H1 (cell line): ENCODE results near the gene ARHGAP22. TPM values are rescaled to one million over a fixed set of nuclear protein-coding genes. Genes with fewer than 3 reads are reported as not detected.

Experiments used
- CTCF ChIA-PET: fragments of 300-600 bp; sonication (Branson Sonifier 250); formaldehyde crosslinking; loops from one replicate; lab custom pipeline; 2021; ENCODE audit not compliant: partially characterized antibody; lab: Charles Lee
- POLR2A ChIA-PET: fragments of 300-600 bp; sonication (Branson Sonifier 250); formaldehyde crosslinking; loops from one replicate; lab custom pipeline; 2021; ENCODE audit warnings: inconsistent platforms; ENCODE audit not compliant: partially characterized antibody; lab: Charles Lee
- DNase-seq, 2 experiments: peaks; one replicate each; pipeline versions ENCODE4 v3.0.0 to v3.0.0-alpha.2; 2010 to 2022; ENCODE audit warnings: low spot score in 2 of 2, low read depth in 1 of 2, mixed read lengths in 1 of 2
- FAIRE-seq: peaks from 2 replicates; lab custom pipeline; 2011; peaks lifted over from hg19 to GRCh38; lab: Jason Lieb, UNC
- H2AFZ ChIP-seq: 2 replicates; pipeline ENCODE4 v1.8.1; 2012; ENCODE audit warnings: low read length, inconsistent platforms
- H2AK5ac ChIP-seq: 2 replicates; pipeline ENCODE4 v1.6.1; 2013; ENCODE audit warnings: low read depth, low read length
- H2BK120ac ChIP-seq: replicated peaks from 2 replicates; pipeline ENCODE3; 2013; ENCODE audit warnings: low read depth, low read length, inconsistent platforms
- H2BK12ac ChIP-seq: 2 replicates; pipeline ENCODE4 v1.6.1; 2013; ENCODE audit warnings: low read depth, low read length
- H2BK15ac ChIP-seq: 2 replicates; pipeline ENCODE4 v1.6.1; 2013; ENCODE audit warnings: low read length
- H2BK20ac ChIP-seq: 2 replicates; pipeline ENCODE4 v1.6.1; 2013; ENCODE audit warnings: low read length
- H2BK5ac ChIP-seq: 2 replicates; pipeline ENCODE4 v1.6.1; 2013; ENCODE audit warnings: low read depth, low read length
- H3K14ac ChIP-seq: 2 replicates; pipeline ENCODE4 v1.6.1; 2013; ENCODE audit warnings: inconsistent platforms; ENCODE audit not compliant: insufficient read length
- H3K18ac ChIP-seq: 2 replicates; pipeline ENCODE4 v1.6.1; 2013; ENCODE audit warnings: low read length; ENCODE audit errors: extremely low read depth
- H3K23ac ChIP-seq: 2 replicates; pipeline ENCODE4 v1.6.1; 2013; ENCODE audit warnings: inconsistent platforms; ENCODE audit not compliant: insufficient read length
- H3K23me2 ChIP-seq: 2 replicates; pipeline ENCODE4 v1.6.1; 2013; ENCODE audit warnings: low read depth, low read length
- H3K27ac ChIP-seq: 2 replicates; pipeline ENCODE4 v1.6.1; 2011; ENCODE audit warnings: low read depth, low read length, inconsistent platforms
- H3K27me3 ChIP-seq, 4 experiments: replicated peaks in 1 of 4; 1 replicate in 1 of 4; 2 replicates in 3 of 4; pipeline versions ENCODE4 v1.6.1 to v1.8.1; 2011 to 2013; ENCODE audit warnings: low read length in 3 of 4, mild to moderate bottlenecking in 3 of 4, inconsistent platforms in 2 of 4, mixed read lengths in 2 of 4, moderate library complexity in 1 of 4; ENCODE audit not compliant: control insufficient read depth in 3 of 4, insufficient read depth in 3 of 4; ENCODE audit errors: extremely low read depth in 1 of 4
- H3K36me3 ChIP-seq, 4 experiments: 2 replicates each; pipeline versions ENCODE4 v1.6.1 to v1.8.1; 2011 to 2013; ENCODE audit warnings: mild to moderate bottlenecking in 4 of 4, low read length in 3 of 4, moderate library complexity in 2 of 4, control low read depth in 1 of 4, inconsistent platforms in 1 of 4; ENCODE audit not compliant: insufficient read depth in 4 of 4, control insufficient read depth in 2 of 4
- H3K4ac ChIP-seq: replicated peaks from 2 replicates; pipeline ENCODE3; 2013; ENCODE audit warnings: low read length, low read depth, mixed read lengths, inconsistent platforms; ENCODE audit not compliant: insufficient read length
- H3K4me1 ChIP-seq, 4 experiments: replicated peaks in 1 of 4; 1 replicate in 1 of 4; 2 replicates in 3 of 4; pipeline versions ENCODE4 v1.6.1 to v1.8.1; 2011 to 2013; ENCODE audit warnings: low read length in 3 of 4, inconsistent platforms in 2 of 4, mixed read lengths in 1 of 4; ENCODE audit not compliant: insufficient read depth in 4 of 4, control insufficient read depth in 3 of 4
- H3K4me2 ChIP-seq, 2 experiments: 2 replicates each; pipeline versions ENCODE4 v1.6.1 to v1.8.1; 2011 to 2013; ENCODE audit warnings: low read depth in 2 of 2, low read length in 2 of 2, control low read depth in 1 of 2, inconsistent platforms in 1 of 2, mild to moderate bottlenecking in 1 of 2; ENCODE audit not compliant: insufficient read depth in 1 of 2
- H3K4me3 ChIP-seq, 4 experiments: fragments of 200-600, 300-600 bp in 1 of 4; sonication (generic), shearing (Covaris generic), sonication (Bioruptor Twin) in 1 of 4; 2 replicates each; pipeline versions ENCODE4 v1.5.1 to v1.8.1; 2011 to 2016; ENCODE audit warnings: low read length in 4 of 4, low read depth in 3 of 4, control low read depth in 2 of 4, inconsistent platforms in 2 of 4, mild to moderate bottlenecking in 2 of 4, mixed read lengths in 1 of 4, moderate library complexity in 1 of 4; ENCODE audit not compliant: insufficient read depth in 2 of 4; ENCODE audit errors: extremely low read depth in 1 of 4
- H3K56ac ChIP-seq: replicated peaks from 2 replicates; pipeline ENCODE3; 2013; ENCODE audit warnings: low read depth, mild to moderate bottlenecking, mixed read lengths, low read length, inconsistent platforms; ENCODE audit not compliant: insufficient read length
- H3K79me1 ChIP-seq: 2 replicates; pipeline ENCODE4 v1.6.1; 2013; ENCODE audit warnings: low read depth, low read length, control low read depth
- H3K79me2 ChIP-seq, 2 experiments: 2 replicates each; pipeline versions ENCODE4 v1.6.1 to v1.8.1; 2012 to 2013; ENCODE audit warnings: low read length in 2 of 2, mild to moderate bottlenecking in 2 of 2, inconsistent platforms in 1 of 2; ENCODE audit not compliant: insufficient read depth in 2 of 2, control insufficient read depth in 1 of 2
- H3K9ac ChIP-seq, 4 experiments: replicated peaks in 1 of 4; 1 replicate in 1 of 4; 2 replicates in 3 of 4; pipeline versions ENCODE4 v1.6.1 to v1.8.1; 2011 to 2013; ENCODE audit warnings: low read depth in 3 of 4, low read length in 3 of 4, control low read depth in 2 of 4, mild to moderate bottlenecking in 2 of 4, moderate library complexity in 2 of 4, inconsistent platforms in 1 of 4; ENCODE audit errors: extremely low read depth in 1 of 4
- H3K9me3 ChIP-seq, 2 experiments: 2 replicates each; pipeline versions ENCODE4 v1.6.1 to v1.8.1; 2012 to 2013; ENCODE audit warnings: mild to moderate bottlenecking in 2 of 2, moderate library complexity in 2 of 2, control low read depth in 1 of 2, inconsistent platforms in 1 of 2, low read depth in 1 of 2, low read length in 1 of 2, mixed read lengths in 1 of 2; ENCODE audit not compliant: insufficient read depth in 2 of 2
- H4K20me1 ChIP-seq, 2 experiments: replicated peaks in 1 of 2; 2 replicates each; pipeline versions ENCODE3 to v1.8.1; 2011 to 2013; ENCODE audit warnings: inconsistent platforms in 2 of 2, low read length in 2 of 2, mild to moderate bottlenecking in 1 of 2; ENCODE audit not compliant: insufficient read depth in 2 of 2, control insufficient read depth in 1 of 2
- H4K5ac ChIP-seq: 2 replicates; pipeline ENCODE4 v1.6.1; 2013; ENCODE audit warnings: low read length, low read depth, mixed read lengths, inconsistent platforms; ENCODE audit not compliant: insufficient read length
- H4K8ac ChIP-seq: 2 replicates; pipeline ENCODE4 v1.8.0; 2013; ENCODE audit warnings: mild to moderate bottlenecking, moderate library complexity, low read length, inconsistent platforms; ENCODE audit not compliant: insufficient read depth; ENCODE audit errors: extremely low read depth
- H4K91ac ChIP-seq: replicated peaks from 2 replicates; pipeline ENCODE3; 2013; ENCODE audit warnings: low read length, mixed read lengths, inconsistent platforms; ENCODE audit not compliant: insufficient read length
- CBX8 ChIP-seq: fragments of 300-800, 300-1000 bp; sonication (generic); IDR thresholded peaks from 2 replicates; pipeline ENCODE4 v1.7.1; 2016; ENCODE audit warnings: low read depth, low read length, borderline replicate concordance
- CHD1 ChIP-seq: IDR thresholded peaks from 2 replicates; pipeline ENCODE4 v1.6.1; 2012; ENCODE audit warnings: low read depth, low read length, improper control_type of control experiment
- NANOG ChIP-seq: IDR thresholded peaks from 2 replicates; pipeline ENCODE4 v1.6.1; 2011; ENCODE audit warnings: low read length, low read depth, mild to moderate bottlenecking, inconsistent platforms; ENCODE audit not compliant: insufficient read depth, poor library complexity, severe bottlenecking
- WGBS, 2 experiments: shearing (Covaris generic) in 1 of 2; methylation state at CpG; one replicate each; pipeline versions ENCODE4 v1.1.6 to v1.1.7; 2013 to 2015; ENCODE audit warnings: low lambda C conversion rate in 2 of 2, mixed read lengths in 2 of 2, inconsistent platforms in 1 of 2, low coverage in 1 of 2, missing lambda C conversion rate in 1 of 2; ENCODE audit not compliant: insufficient replicate concordance in 2 of 2, insufficient coverage in 1 of 2, insufficient read length in 1 of 2; ENCODE audit errors: extremely low coverage in 1 of 2, missing lambda C conversion rate in 1 of 2; 5-methylcytosine and 5-hydroxymethylcytosine counted together
- polyA plus RNA-seq, 7 experiments: library from polyadenylated mRNA; depleted of rRNA in 3 of 7; stranded (reverse) in 5 of 7; unstranded in 2 of 7; fragments of >200 nt in 5 of 7; fragments of 200-250 nt in 2 of 7; gene quantifications; 1 replicate in 5 of 7; 2 replicates in 1 of 7; 4 replicates in 1 of 7; pipeline versions ENCODE4 v1.2.1 to v1.2.3, GENCODE V29; 2011 to 2013; ENCODE audit warnings: missing spikeins in 2 of 7, mixed read lengths in 2 of 7
- total RNA-seq: library from RNA; stranded (reverse); fragmentation: NEBNext Ultra II Directional; extraction: Animal tissue kit (Norgen Biotek cat#: 25700); gene quantifications from 2 replicates; pipeline ENCODE4 v1.2.1, GENCODE V29; 2021

The ARHGAP22 gene
- total and polyA plus RNA-seq, 2 of the 8 experiments (the other 6 are each of a cell fraction or from before 2014, with no cell fraction given) = 3.6 to 11.2 TPM

GRCh38 chr10:48404646-48405045 is 200.2 kb downstream of the ARHGAP22 start:
- Histone ChIP-seq H3K36me3 (peaks cover 0 to 4% (median 1%) of the 10 kb centered on the region in 4 experiments; a peak in 4 of 8 replicates), H3K4me2 (no peak overlapping the region), H2BK120ac (no peak overlapping the region), H3K56ac (no peak overlapping the region), H3K9me3 (no peaks in the 10 kb centered on the region), H3K4me3 (no peak overlapping the region), H2BK20ac (no peak overlapping the region), H3K23me2 (no peaks in the 10 kb centered on the region), H4K91ac (no peak overlapping the region), H3K9ac (no peak overlapping the region), H2BK12ac (no peak overlapping the region), H3K27me3 (no peaks in the 10 kb centered on the region), H2BK5ac (no peak overlapping the region), H4K8ac (no peak overlapping the region), H3K79me2 (peaks cover 0 to 11% of the 10 kb centered on the region in 2 experiments; a peak in 1 of 4 replicates), H3K79me1 (no peaks in the 10 kb centered on the region), H3K4ac (no peak overlapping the region), H3K14ac (no peak overlapping the region), H3K4me1 (peaks cover 0 to 4% (median 4%) of the 10 kb centered on the region in 4 experiments; a peak in 5 of 7 replicates), H3K18ac (no peak overlapping the region), H3K23ac (no peak overlapping the region), H2BK15ac (no peak overlapping the region), H4K5ac (no peak overlapping the region), H2AK5ac (no peak overlapping the region), H3K27ac (no peak overlapping the region), H4K20me1 (peaks cover 2 to 4% of the 10 kb centered on the region in 2 experiments), H2AFZ (no peak overlapping the region)
- no peak for DNase-seq
- ChIA-PET POLR2A (no interaction called here), CTCF (interaction anchor here (0.7 to 2.4 kb wide), 4 partner anchors 9 to 957 kb away, joined by 3 to 8 read pairs (median 4); no protein-coding TSS in a partner anchor)
- WGBS, 2 experiments = 92% methylated on average over 4 of the region's 4 CpGs; no CpG with 5 or more reads in 1 of the 2 experiments
- FAIRE-seq = no peak
- TF ChIP-seq CHD1 (no peak), NANOG (no peak), CBX8 (no peak)
